GM21526 (cell line): ENCODE data around the gene PAPOLA.
"Not testable (repeated sequence)": the region's sequence is repeated elsewhere in the genome, so short reads cannot be mapped to it uniquely, and the experiment has no call there.

Source experiments
- ATAC-seq: cut with Tn5 transposase; IDR thresholded peaks from one replicate; pipeline ENCODE4 v1.9.1; 2021; ENCODE audit warnings: moderate library complexity; ENCODE audit not compliant: unreplicated experiment, low FRiP score

The PAPOLA gene

GRCh38 chr14:96501740-96502620, at the start of gene PAPOLA:
Gene PAPOLA (plus strand): TSS chr14:96502382. CDS start chr14:96502593, 211 bp downstream.
- peak; percentile 84 for ATAC-seq

DNA sequence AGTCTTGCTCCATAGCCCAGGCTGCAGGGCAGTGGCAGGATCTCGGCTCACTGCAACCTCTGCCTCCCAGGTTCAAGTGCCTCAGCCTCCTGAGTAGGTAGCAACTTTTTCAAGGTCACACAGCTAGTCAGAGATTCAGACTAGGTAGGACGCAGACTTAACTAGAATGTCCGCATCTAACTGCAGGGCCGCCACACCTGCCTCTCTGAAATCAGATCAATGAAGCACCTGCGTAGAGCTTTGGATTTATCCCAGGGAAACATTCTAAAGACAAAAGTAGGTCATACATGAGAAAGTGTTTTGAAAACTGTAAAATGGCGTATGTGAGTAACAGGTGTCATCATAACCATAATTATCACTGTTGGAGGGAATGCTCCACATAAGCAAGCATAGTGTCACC, 49.5 kb upstream of the PAPOLA start:
- ATAC-seq, result no peak

DNA sequence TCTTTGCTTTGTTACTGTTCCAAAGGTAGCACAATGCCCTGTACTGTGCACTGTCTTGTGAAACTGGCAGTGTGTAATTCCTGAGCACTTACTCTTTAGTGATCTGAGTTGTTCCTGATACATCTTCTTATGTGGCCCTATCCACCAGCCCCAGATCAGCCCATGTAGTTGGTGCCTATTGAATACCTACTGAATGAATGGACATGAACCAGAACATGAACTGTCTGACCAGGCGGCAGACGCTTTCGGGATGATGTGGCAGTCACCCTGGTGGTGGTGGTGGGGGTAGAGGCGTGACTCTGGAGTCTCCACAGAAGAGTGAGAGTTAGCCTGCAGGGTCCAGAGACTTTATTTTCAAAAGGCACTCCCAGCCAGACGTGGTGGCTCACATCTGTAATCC, 46.6 kb upstream of the PAPOLA start:
- no peak for ATAC-seq

DNA sequence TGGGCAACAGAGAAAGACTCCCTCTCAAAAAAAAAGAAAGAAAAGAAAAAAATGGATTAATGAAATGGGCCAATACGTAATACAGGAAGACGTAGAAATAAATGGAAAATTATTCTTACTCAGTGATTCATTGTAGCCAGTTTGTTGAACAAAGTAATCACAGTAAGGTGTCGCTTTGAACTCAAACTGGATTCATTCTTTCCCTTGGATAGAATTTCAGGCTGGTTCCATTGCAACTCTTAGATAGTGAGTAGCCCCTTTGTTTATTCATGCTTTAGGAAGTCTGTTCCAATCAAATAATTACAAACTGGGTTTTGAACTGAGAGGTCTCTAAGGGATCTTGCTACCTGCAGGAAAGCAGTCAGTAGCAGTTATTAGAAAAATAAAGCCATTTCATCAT, 42.3 kb upstream of the PAPOLA start:
- no peak for ATAC-seq

DNA sequence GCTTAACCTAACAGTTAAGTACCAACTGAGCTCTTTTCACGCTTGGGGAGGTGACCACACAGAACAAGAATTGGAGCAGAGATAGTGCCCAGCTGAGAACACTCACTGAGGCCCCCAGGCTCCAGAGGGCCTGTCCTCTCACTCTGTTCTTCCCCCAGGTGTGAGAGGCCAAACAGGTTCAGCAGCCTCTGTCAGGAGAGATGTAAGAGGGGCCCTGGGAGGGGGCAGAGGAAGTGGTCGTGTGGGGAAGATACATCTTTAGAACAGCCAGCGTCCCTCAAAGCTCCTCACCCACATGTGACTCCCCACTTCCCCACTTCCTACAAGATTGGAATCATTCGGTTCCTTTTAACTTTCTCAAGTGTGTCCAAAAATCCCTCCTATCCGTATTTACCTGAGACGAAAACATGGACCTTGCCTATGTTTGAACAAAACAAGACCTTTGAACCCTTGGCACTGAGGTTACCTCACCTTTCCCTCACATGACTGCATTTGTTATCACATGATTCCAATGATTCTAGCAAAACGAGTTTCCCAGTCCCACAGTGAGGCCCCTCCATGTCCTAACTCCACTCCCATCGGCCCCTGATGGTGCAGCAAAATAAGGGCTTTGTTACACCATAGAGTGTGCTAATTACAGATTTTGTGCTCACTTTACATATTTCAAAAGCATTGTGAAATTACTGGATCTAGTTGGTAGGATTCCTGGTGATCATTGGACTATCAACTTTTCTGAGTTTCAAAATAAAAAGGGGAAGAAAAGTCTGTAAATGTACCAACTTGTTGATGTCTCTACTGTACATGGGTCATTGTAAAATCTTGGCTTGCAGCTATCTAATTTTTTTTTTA, 40.0 kb upstream of the PAPOLA start:
- ATAC-seq, result no peak

DNA sequence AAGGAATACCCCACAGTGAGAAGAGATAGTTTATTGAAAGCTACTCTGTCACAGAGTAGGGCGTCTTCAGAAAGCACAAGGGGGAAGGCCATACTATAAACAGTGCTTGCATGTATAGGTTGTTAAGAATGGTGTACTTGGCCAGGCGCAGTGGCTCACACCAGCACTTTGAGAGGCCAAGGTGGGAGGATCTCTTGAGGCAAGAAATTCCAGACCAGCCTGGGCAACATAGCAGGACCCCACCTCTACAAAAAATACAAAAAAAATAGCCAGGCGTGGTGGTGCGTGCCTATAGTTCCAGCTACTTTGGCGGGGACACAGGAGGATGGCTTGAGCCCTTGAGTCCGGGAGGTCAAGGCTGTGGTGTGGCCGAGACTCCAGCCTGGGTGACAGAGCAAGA, 38.0 kb upstream of the PAPOLA start:
- no peak for ATAC-seq

GRCh38 chr14:96466918-96467317, 35.3 kb upstream of the PAPOLA start:
- no peak for ATAC-seq

- no peak for ATAC-seq
These were observed 31.9 kb upstream of the PAPOLA start for GRCh38 chr14:96470331-96470730.

DNA sequence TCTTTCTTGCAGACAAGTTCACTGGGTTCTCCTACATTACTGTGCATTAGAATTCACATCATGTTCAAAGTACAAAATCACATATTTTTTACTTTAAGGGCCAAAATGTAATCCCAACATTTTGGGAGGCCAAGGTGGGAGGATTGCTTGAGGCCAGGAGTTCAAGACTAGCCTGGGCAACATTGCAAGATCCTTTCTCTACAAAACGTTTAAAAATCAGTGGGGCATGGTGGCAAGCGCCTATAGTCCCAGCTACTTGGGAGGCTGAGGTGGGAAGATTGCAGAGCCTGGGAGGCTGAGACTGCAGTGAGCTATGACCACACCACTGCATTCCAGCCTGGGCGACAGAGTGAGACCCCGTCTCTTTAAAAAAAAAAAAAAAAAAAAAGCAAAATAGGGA, 31.2 kb upstream of the PAPOLA start:
- not testable (repeated sequence) for ATAC-seq

- ATAC-seq, result no peak
These were observed 24.1 kb upstream of the PAPOLA start for GRCh38 chr14:96478119-96478518.

DNA sequence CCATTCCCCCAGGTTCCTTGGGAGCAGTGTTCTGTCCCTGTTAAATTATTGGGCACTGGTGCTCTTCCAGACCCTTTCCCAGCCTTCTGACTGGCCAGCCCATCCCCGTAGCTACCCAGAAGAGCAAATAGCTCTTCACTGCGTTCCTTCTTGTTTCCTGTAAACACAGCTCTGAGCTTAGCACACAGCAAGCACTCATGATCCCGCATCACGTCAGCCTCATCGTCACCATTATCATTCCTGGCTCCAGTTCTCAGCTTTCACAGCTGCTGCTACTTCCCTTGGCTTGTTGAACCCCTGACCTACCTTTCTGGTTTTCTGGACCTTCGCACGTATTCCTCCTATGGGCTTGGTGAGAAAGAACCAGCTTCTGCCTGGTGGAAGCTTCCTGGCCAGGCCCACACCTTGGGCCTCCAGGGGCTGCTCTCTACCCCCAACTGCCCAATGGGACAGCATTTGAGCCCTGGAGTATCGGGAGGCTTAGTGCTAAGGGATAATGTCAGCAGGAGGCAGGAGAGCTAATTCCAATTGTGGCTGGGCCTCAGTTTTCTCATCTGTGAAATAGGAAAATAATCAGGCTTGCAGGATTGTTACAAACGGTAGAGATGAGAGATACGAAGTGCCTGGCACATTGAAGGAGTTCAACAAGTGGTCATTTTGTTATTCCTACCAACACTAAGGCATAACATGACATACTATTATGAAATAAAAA, 22.6 kb upstream of the PAPOLA start:
- no peak for ATAC-seq

DNA sequence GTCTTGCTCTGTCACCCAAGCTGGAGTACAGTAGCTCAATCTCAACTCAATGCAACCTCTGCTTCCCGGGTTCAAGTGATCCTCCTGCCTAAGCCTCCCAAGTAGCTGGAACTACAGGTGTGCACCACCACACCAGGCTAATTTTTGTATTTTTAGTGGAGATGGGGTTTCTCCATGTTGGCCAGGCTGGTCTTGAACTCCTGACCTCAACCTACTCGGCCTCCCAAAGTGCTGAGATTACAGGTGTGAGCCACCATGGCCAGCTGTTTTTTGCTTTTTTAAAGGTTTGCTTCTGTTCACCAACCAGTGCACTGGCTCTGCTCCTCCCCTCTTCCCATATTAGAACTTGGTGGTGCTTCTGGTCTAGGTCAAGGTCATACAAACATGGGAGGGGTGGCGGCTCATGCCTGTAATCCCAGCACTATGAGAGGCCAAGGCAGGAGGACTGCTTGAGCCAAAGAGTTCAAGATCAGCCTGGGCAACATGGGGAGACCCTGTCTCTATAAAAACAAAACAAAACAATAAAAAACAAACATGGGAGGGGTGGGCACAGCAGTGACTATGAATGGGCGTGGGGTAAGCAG, 20.4 kb upstream of the PAPOLA start:
- ATAC-seq, result no peak

DNA sequence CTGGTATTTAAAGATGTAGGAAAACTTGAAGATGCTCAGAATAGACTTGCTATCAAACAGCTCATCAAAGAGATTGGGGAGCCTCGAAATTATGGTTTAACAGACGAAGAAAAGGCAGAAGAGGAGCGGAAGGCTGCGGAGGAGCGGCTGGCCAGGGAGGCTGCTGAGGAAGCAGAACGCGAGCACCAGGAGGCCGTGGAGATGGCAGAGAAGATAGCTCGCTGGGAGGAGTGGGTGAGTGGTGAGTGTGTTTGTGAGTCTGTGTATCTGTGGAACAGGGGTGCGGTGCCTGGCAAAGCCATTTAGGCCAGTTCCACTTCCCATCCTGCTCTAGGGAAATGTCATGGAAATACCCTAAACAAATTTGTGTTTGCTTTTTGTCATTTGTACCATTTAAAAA, 19.2 kb upstream of the PAPOLA start:
- no peak for ATAC-seq

DNA sequence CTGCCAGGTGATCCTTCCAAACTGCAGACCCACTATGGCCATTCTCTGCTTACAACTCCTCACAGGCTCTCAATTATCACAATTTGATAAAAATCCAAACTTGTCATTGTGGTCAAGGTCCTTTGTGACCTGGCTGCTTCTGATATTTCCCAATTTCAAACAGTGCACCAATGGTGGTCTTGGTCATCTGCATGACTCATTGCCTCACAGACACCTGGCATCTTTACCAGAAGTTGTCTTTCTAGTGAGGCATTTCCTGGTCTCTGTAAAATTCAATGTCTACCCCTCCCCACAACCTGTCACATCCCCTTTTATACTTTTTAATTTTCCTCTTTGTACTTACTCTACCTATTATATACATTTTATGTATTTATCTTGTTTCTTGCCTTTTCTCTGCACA, 17.8 kb upstream of the PAPOLA start:
- no peak for ATAC-seq

GRCh38 chr14:96486705-96487104, 15.5 kb upstream of the PAPOLA start:
- ATAC-seq, result peak; percentile 46

DNA sequence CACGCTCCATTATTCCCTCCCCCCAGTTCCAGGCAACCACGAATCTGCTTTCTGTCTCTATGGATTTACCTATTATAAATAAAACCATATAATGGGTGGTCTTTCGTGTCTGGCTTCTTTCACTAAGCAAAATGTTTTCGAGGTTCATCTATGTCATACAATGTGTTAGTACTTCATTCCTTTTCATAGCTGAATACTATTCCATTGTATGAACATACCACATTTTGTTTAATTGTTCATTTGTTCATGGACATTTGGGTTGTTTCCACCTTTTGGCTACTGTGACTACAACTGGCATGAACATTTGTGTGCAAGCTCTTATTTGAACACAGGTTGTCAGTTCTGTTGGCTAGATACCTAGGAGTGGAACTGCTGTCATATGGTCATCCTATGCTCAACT, 12.9 kb upstream of the PAPOLA start:
- no peak for ATAC-seq

GRCh38 chr14:96493178-96493577, 9.0 kb upstream of the PAPOLA start:
- ATAC-seq, result no peak

DNA sequence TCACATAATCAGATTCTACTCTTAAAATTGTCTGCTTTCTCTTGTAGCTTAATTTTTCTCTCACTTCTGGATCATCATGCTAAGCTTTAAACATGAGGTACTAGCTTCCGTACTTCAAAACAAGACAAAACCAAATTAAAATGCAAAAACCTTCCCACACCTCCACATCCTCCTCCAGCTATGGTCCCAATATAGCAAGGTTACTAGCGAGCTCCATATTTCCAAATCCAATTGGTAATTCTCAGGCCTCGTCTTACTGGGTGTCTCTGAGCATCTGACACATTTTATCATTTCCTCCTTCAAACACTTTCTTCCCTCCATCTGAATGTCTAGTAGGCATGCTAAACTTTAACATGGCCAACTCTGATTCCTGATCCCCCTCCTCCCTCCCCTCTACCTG, 7.9 kb upstream of the PAPOLA start:
- no peak for ATAC-seq

DNA sequence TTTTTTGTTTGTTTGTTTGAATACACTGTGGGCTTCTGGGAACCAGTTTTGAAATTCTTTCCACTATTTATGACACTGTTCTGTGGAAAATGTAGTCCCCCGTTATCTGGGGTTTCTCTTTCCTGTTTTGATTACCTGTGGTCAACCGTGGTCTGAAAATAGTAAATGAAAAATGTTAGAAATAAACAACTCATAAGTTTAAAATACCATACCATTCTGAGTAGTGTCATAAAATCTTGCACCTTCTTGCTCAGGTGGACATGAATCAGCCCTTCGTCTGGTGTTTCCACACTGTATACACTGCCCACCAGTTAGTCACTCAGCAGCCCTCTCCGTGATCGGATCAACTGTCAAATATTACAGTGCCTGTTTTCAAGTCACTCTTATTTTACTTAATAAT, 5.1 kb upstream of the PAPOLA start:
- no peak for ATAC-seq

GRCh38 chr14:96497586-96497985, 4.6 kb upstream of the PAPOLA start:
- ATAC-seq, result no peak
